Caco-2 (cell line): ENCODE data around the gene RABGAP1L. TPM values are rescaled to one million over a fixed set of nuclear protein-coding genes. Genes with fewer than 3 reads are reported as not detected.
"Not testable (repeated sequence)": the region's sequence is repeated elsewhere in the genome, so short reads cannot be mapped to it uniquely, and the experiment has no call there.

Experiments
- BruUV-seq: library from RNA; stranded (reverse); fragments of 400-500 nt; replicated peaks from 2 replicates; lab custom pipeline; 2021; lab: Mats Ljungman, UMichigan
- CTCF ChIA-PET: fragments of 300-600 bp; sonication (Branson Sonifier 250); formaldehyde crosslinking; loops from one replicate; lab custom pipeline; 2022; ENCODE audit warnings: antibody characterized with exemption; lab: Charles Lee
- POLR2A ChIA-PET: fragments of 300-600 bp; sonication (Branson Sonifier 250); formaldehyde crosslinking; loops from one replicate; lab custom pipeline; 2022; ENCODE audit warnings: antibody characterized with exemption; lab: Charles Lee
- DNase-seq, 2 experiments: peaks; one replicate each; pipeline versions ENCODE4 v3.0.0 to v3.0.0-alpha.2; 2020 to 2022
- H3K27me3 ChIP-seq: replicated peaks from 2 replicates; pipeline ENCODE4 v1.6.0; 2011; ENCODE audit warnings: low read length; ENCODE audit not compliant: control insufficient read depth, insufficient read depth
- H3K36me3 ChIP-seq: 2 replicates; pipeline ENCODE4 v1.5.1; 2011; ENCODE audit warnings: low read length; ENCODE audit not compliant: control insufficient read depth, insufficient read depth
- H3K4me1 ChIP-seq: fragments of 250-450 bp; sonication (Bioruptor Pico); 2 replicates; pipeline ENCODE4 v1.5.1; 2020; ENCODE audit warnings: mild to moderate bottlenecking
- H3K4me3 ChIP-seq: 2 replicates; pipeline ENCODE4 v1.5.1; 2011; ENCODE audit warnings: low read depth, mild to moderate bottlenecking, control low read depth, low read length
- H3K9me3 ChIP-seq: fragments of 250-450 bp; sonication (Bioruptor Pico); 2 replicates; pipeline ENCODE4 v1.5.1; 2020; ENCODE audit warnings: mild to moderate bottlenecking, moderate library complexity
- H3K27ac Mint-ChIP-seq: one replicate; pipeline ENCODE4 v1.8.0; 2022; ENCODE audit warnings: mixed read lengths; ENCODE audit not compliant: unreplicated experiment
- H3K27me3 Mint-ChIP-seq: one replicate; pipeline ENCODE4 v1.8.0; 2022; ENCODE audit warnings: mixed read lengths; ENCODE audit not compliant: insufficient read depth, unreplicated experiment
- H3K36me3 Mint-ChIP-seq: one replicate; pipeline ENCODE4 v1.8.0; 2022; ENCODE audit warnings: mild to moderate bottlenecking, mixed read lengths; ENCODE audit not compliant: insufficient read depth, unreplicated experiment
- H3K4me1 Mint-ChIP-seq: one replicate; pipeline ENCODE4 v1.8.0; 2022; ENCODE audit warnings: low read depth, mixed read lengths; ENCODE audit not compliant: unreplicated experiment
- H3K4me3 Mint-ChIP-seq: one replicate; pipeline ENCODE4 v1.8.0; 2022; ENCODE audit warnings: mild to moderate bottlenecking, moderate library complexity, mixed read lengths; ENCODE audit not compliant: unreplicated experiment
- H3K9me3 Mint-ChIP-seq: one replicate; pipeline ENCODE4 v1.8.0; 2022; ENCODE audit warnings: mixed read lengths; ENCODE audit not compliant: unreplicated experiment
- CTCF ChIP-seq, 2 experiments: fragments of 200-600 bp in 1 of 2; IDR thresholded peaks; 1 replicate in 1 of 2; 2 replicates in 1 of 2; pipeline versions ENCODE4 v1.5.1 to v1.8.0; 2011 to 2022; ENCODE audit warnings: antibody characterized with exemption in 1 of 2, control low read depth in 1 of 2, inconsistent platforms in 1 of 2, low read depth in 1 of 2, low read length in 1 of 2, mild to moderate bottlenecking in 1 of 2, moderate library complexity in 1 of 2; ENCODE audit not compliant: insufficient read depth in 1 of 2, severe bottlenecking in 1 of 2, unreplicated experiment in 1 of 2
- intact Hi-C: fragments of 100-400 bp; cut with micrococcal nuclease; formaldehyde crosslinking; loops from one replicate; pipeline ENCODE4 v1.10.0; 2022; ENCODE audit not compliant: unreplicated experiment
- total RNA-seq: library from RNA; stranded (reverse); gene quantifications from 2 replicates; pipeline ENCODE4 v1.2.3, GENCODE V29; 2022

RABGAP1L gene
- total RNA-seq, 1 experiment from 2014 or later, result 20.3 TPM

GRCh38 chr1:174247472-174247871 lies 88.2 kb downstream of the RABGAP1L start:
- Mint-ChIP-seq H3K27ac (no peak overlapping the region), H3K9me3 (no peaks in the 10 kb centered on the region), H3K27me3 (no peaks in the 10 kb centered on the region), H3K4me3 (no peak overlapping the region), H3K4me1 (no peaks in the 10 kb centered on the region), H3K36me3 (peaks cover 6% of the 10 kb centered on the region)
- ChIA-PET POLR2A (no interaction called here), CTCF (no interaction called here)
- no peaks in the 10 kb centered on the region for H3K4me1 ChIP-seq
- DNase-seq, result no peak
- intact Hi-C loops, result no loop called here
- no peak overlapping the region for H3K4me3 ChIP-seq
- H3K27me3 ChIP-seq, result no peaks in the 10 kb centered on the region
- no peak for TF ChIP-seq CTCF (IDR thresholded peaks at IDR 0.05; ENCODE audit: insufficient read depth in 1 of 2, low read depth in 1 of 2, low read length in 1 of 2, severe bottlenecking in 1 of 2, unreplicated experiment in 1 of 2)
- no TSS peak for BruUV-seq
- no peaks in the 10 kb centered on the region for H3K36me3 ChIP-seq
- H3K9me3 ChIP-seq, result no peaks in the 10 kb centered on the region

- ChIA-PET POLR2A (no interaction called here), CTCF (no interaction called here)
- TF ChIP-seq CTCF (IDR thresholded peaks at IDR 0.05; ENCODE audit: insufficient read depth in 1 of 2, low read depth in 1 of 2, low read length in 1 of 2, severe bottlenecking in 1 of 2, unreplicated experiment in 1 of 2), result no peak
- Mint-ChIP-seq H3K36me3 (peaks cover 2% of the 10 kb centered on the region), H3K27ac (no peak overlapping the region), H3K27me3 (no peaks in the 10 kb centered on the region), H3K4me1 (no peaks in the 10 kb centered on the region), H3K4me3 (no peak overlapping the region), H3K9me3 (no peaks in the 10 kb centered on the region)
- no peaks in the 10 kb centered on the region for H3K9me3 ChIP-seq
- no peaks in the 10 kb centered on the region for H3K27me3 ChIP-seq
- H3K4me3 ChIP-seq, result no peak overlapping the region
- no peaks in the 10 kb centered on the region for H3K4me1 ChIP-seq
- no peak for DNase-seq
- intact Hi-C loops, result no loop called here
- no TSS peak for BruUV-seq
- no peaks in the 10 kb centered on the region for H3K36me3 ChIP-seq
These were observed 88.7 kb downstream of the RABGAP1L start for GRCh38 chr1:174248041-174248440.

- BruUV-seq, H3K4me1 Mint-ChIP-seq, H3K27ac Mint-ChIP-seq, POLR2A ChIA-PET, H3K4me1 ChIP-seq, H3K27me3 Mint-ChIP-seq, intact Hi-C loops, H3K36me3 Mint-ChIP-seq, H3K36me3 ChIP-seq, H3K4me3 ChIP-seq, H3K9me3 ChIP-seq, H3K27me3 ChIP-seq, DNase-seq, CTCF ChIA-PET, H3K4me3 Mint-ChIP-seq, H3K9me3 Mint-ChIP-seq: not testable (repeated sequence)
These were observed 97.1 kb downstream of the RABGAP1L start for GRCh38 chr1:174256386-174256785.

- H3K27me3 Mint-ChIP-seq, result no peaks in the 10 kb centered on the region
- Histone ChIP-seq H3K27me3 (no peaks in the 10 kb centered on the region; the same call in 1 of the 2 replicates), H3K4me1 (no peaks in the 10 kb centered on the region), H3K4me3 (no peak overlapping the region), H3K36me3 (no peaks in the 10 kb centered on the region), H3K9me3 (no peaks in the 10 kb centered on the region)
- ChIA-PET CTCF (no interaction called here), POLR2A (no interaction called here)
- H3K9me3 Mint-ChIP-seq, result no peaks in the 10 kb centered on the region
- peak in 1 of 2 experiments; percentile 55 for TF ChIP-seq CTCF (IDR thresholded peaks at IDR 0.05; ENCODE audit: insufficient read depth in 1 of 2, low read depth in 1 of 2, low read length in 1 of 2, severe bottlenecking in 1 of 2, unreplicated experiment in 1 of 2)
- BruUV-seq, result no TSS peak
- H3K4me3 Mint-ChIP-seq, result no peak overlapping the region
- H3K36me3 Mint-ChIP-seq, result no peaks in the 10 kb centered on the region
- DNase-seq, result peak; percentile 43 to 52
- H3K27ac Mint-ChIP-seq, result no peak overlapping the region
- intact Hi-C loops, result loop anchor here (1.0 kb wide), 2 partner anchors 468 to 486 kb away; no protein-coding TSS in a partner anchor
- no peaks in the 10 kb centered on the region for H3K4me1 Mint-ChIP-seq
These were observed 98.8 kb downstream of the RABGAP1L start for GRCh38 chr1:174258148-174258550.
